ENCODE data around the gene P4HB.

- TF ChIP-seq CTCF (IDR thresholded peaks at IDR 0.05) = no peak
- no peak for TF ChIP-seq POLR2A (IDR thresholded peaks at IDR 0.05)
Observed at GRCh38 chr17:81807839-81808238, 52.5 kb downstream of the P4HB start.
